KOPT-K1 (cell line): Measurements from ENCODE around the gene RABGEF1.
"Not testable (repeated sequence)": the region's sequence is repeated elsewhere in the genome, so short reads cannot be mapped to it uniquely, and the experiment has no call there.

Source experiments
- H3K27ac ChIP-seq: fragments of 200-600 bp; sonication (generic); 2 replicates; pipeline ENCODE4 v1.5.1; 2016; ENCODE audit warnings: antibody characterized with exemption, mild to moderate bottlenecking, low read depth, low read length; ENCODE audit not compliant: poor library complexity, severe bottlenecking
- H3K36me3 ChIP-seq: fragments of 200-600 bp; sonication (generic); 2 replicates; pipeline ENCODE4 v1.5.1; 2017; ENCODE audit warnings: antibody characterized with exemption, mild to moderate bottlenecking, low read length, moderate library complexity; ENCODE audit not compliant: insufficient read depth
- H3K9me3 ChIP-seq: fragments of 200-600 bp; sonication (generic); 2 replicates; pipeline ENCODE4 v1.5.1; 2017; ENCODE audit warnings: antibody characterized with exemption, low read length, mild to moderate bottlenecking; ENCODE audit not compliant: insufficient read depth, poor library complexity, severe bottlenecking

RABGEF1 gene

GRCh38 chr7:66743920-66744319, 3.4 kb downstream of the RABGEF1 start:
- no peaks in the 10 kb centered on the region for H3K9me3 ChIP-seq
- H3K36me3 ChIP-seq, result no peaks in the 10 kb centered on the region; the same call in none of the 2 replicates
- no peak overlapping the region for H3K27ac ChIP-seq

DNA sequence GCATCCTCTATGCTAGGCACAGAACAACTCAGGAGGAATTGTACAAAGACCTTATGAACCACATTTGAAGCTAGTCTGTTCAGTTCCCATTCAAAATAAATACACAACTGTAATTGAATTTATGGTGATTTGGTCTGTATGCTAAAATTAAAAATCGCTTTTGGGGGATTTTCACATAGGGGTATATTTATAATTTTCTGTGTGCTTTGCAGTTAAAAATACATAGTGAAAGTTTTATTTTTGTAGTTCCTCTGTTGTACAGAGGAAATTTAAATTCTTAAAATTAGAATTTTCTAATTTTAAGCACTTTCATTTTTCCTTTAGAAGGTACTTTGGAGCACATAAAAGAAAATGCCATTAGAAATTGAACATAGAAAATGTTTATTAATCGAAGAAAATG, 6.9 kb downstream of the RABGEF1 start:
- Histone ChIP-seq H3K36me3 (no peaks in the 10 kb centered on the region; the same call in none of the 2 replicates), H3K9me3 (no peaks in the 10 kb centered on the region), H3K27ac (no peak overlapping the region)

DNA sequence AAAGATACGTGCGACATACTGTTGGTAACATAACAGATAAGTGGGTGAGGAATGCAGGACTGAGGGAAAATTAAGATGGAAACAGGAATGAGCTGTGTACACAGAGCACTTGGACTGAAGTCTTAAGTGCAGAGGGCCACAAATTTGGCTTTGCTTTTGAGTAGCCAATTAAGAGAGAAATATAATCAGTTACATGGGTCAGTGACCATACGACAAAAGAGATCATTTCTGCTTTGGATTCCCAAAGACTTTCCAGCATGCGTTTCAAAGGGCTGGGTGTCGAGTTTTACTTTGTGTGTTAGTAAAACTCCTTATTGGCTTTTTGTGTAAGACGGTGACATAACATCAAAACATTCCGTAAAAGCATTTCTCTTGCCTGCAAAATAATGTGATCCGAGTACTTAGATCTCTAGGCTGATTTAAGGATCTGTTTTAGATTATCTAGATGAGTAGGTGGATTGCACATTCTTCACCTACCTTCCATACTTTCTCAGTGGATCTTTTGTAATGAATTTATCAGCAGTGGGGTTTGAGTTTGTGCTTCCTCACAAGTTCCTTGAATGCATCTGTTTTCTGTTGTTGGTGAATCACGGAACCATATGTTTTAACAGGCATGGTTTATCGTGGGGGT, 7.5 kb downstream of the RABGEF1 start:
- Histone ChIP-seq H3K27ac (no peak overlapping the region), H3K9me3 (no peaks in the 10 kb centered on the region), H3K36me3 (no peaks in the 10 kb centered on the region; the same call in none of the 2 replicates)

GRCh38 chr7:66748791-66749190, 8.3 kb downstream of the RABGEF1 start:
- Histone ChIP-seq H3K27ac (no peak overlapping the region), H3K9me3 (no peaks in the 10 kb centered on the region), H3K36me3 (no peaks in the 10 kb centered on the region; the same call in none of the 2 replicates)

DNA sequence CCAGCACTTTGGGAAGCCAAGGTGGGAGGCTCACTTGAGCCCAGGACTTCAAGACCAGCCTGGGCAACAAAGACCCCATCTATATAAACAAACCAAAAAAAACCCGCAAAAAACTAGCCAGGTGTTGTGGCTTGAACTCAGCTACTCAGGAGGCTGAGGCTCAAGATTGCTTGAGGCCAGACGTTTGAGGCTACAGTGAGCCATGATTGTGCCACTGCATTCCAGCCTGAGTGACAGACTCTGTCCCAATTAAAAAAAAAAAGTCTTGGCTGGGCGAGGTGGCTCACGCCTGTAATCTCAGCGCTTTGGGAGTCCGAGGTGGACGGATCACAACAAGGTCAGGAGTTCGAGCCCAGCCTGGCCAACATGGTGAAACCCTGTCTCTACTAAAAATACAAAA, 11.4 kb downstream of the RABGEF1 start:
- no peak overlapping the region for H3K27ac ChIP-seq
- H3K9me3 ChIP-seq, result no peaks in the 10 kb centered on the region
- no peaks in the 10 kb centered on the region; the same call in none of the 2 replicates for H3K36me3 ChIP-seq

DNA sequence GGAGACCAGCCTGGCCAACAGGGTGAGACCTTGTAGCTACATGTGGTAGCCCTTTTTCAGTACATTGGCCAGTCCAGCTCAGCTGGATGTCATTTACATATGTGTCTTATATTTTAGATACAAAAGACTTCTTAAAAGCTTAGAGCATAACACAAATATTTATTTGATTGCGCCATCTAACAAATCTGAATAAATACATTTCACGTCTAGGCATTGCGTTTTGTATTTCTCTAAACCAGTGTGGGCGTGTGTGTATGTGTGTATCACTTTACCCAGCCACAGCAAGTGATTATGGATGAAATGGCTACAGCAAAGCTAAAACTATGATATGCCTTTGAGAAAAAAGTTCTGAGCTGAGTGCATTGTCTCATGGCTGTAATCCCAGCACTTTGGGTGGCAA, 14.0 kb downstream of the RABGEF1 start:
- H3K36me3 ChIP-seq, result peaks cover 5% of the 10 kb centered on the region; the same call in 1 of the 2 replicates
- H3K27ac ChIP-seq, result no peak overlapping the region
- no peaks in the 10 kb centered on the region for H3K9me3 ChIP-seq

DNA sequence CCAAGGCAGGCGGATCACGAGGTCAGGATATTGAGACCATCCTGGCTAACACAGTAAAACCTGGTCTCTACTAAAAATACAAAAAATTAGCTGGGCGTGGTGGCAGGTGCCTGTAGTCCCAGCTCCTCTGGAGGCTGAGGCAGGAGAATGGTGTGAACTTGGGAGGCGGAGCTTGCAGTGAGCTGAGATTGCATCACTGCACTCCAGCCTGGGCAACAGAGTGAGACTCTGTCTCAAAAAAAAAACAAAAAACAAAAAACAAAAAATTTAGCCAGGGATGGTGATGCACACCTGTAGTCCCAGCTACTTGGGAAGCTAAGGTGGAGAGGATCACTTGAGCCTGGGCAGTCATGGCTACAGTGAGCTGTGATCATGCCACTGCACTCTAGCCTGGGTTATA, 14.5 kb downstream of the RABGEF1 start:
- not testable (repeated sequence) for H3K27ac ChIP-seq, H3K9me3 ChIP-seq, H3K36me3 ChIP-seq

DNA sequence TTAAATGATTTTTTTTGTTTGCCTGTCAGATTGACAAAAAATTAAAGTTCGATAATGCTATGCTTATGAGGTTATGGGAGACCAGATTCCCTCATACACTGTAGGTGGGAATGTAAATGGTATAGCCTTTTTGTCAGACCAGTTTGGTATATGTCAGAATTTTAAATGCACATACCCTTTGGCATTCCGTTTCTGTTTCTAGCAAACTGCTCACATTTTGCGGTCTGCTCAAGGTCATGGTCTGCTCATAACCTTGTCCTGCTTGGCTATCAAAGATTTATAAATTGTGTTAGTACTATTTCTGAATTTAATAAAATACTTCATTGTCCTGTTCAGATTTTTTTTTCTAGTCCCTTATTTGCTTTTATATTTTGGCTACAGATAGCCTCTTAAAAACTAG, 15.7 kb downstream of the RABGEF1 start:
- not testable (repeated sequence) for H3K36me3 ChIP-seq, H3K27ac ChIP-seq, H3K9me3 ChIP-seq

GRCh38 chr7:66756889-66757288, 16.4 kb downstream of the RABGEF1 start:
- Histone ChIP-seq H3K36me3 (peaks cover 5% of the 10 kb centered on the region; the same call in 1 of the 2 replicates), H3K27ac (no peak overlapping the region), H3K9me3 (no peaks in the 10 kb centered on the region)

DNA sequence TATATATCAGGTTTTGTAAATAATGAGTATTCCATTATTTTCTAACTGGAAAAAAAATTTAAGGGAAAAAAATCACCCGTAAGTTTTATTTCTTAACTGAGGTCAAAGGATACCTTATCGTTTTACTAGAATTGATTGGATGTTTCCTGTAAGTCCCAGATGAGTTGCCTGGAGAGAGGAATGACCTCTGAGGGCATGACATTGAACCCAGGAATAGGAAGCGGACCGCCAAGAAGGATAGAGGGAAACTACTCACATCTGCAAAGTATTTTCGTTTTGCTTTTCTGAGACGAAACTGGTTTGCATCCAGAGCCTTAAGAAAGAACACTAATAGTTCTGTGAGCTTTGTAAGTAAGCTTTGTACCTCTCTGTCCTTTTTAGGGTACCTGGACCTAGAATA, 17.4 kb downstream of the RABGEF1 start:
- H3K36me3 ChIP-seq, result peaks cover 5% of the 10 kb centered on the region; the same call in 1 of the 2 replicates
- H3K9me3 ChIP-seq, result peaks cover under 1% of the 10 kb centered on the region
- no peak overlapping the region for H3K27ac ChIP-seq

- peaks cover 5% of the 10 kb centered on the region; the same call in 1 of the 2 replicates for H3K36me3 ChIP-seq
- H3K27ac ChIP-seq, result no peak overlapping the region
- peaks cover 9% of the 10 kb centered on the region for H3K9me3 ChIP-seq
Measured at GRCh38 chr7:66758950-66759628, 18.6 kb downstream of the RABGEF1 start.

- H3K27ac ChIP-seq, H3K9me3 ChIP-seq, H3K36me3 ChIP-seq: not testable (repeated sequence)
Measured at GRCh38 chr7:66763183-66763582, 22.6 kb downstream of the RABGEF1 start.

DNA sequence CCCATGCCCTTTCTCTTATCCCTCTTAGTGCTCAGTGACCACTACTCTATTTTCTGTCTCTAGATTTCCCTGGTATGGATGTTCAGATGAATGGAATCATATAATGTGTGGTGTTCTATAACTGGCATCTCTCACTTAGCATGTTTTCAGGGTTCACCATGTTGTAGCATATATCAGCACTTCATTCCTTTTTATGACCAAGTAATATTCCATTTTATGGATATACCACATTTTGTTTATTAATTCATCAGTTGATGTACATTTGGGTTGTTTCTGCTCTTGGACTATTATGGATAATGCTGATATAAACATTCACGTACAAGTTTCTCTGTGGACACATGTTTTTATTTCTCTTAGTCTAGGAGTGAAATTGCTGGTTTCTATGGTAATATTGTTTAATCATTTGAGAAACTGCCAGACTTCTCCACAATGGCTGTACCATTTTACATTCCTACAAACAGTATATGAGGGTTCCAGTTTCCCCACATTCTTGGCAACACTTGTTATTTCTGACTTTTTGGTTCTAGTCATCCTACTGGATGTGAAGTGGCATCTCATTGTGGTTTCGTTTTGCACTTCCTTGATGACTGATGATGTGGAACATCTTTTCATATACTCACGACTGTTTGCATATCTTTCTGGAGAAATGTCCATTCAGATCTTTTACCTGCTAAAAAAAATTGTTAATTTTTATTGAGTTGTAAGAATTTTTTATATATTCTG, 23.3 kb downstream of the RABGEF1 start:
- H3K27ac ChIP-seq, H3K36me3 ChIP-seq, H3K9me3 ChIP-seq: not testable (repeated sequence)

GRCh38 chr7:66764905-66765304, 24.4 kb downstream of the RABGEF1 start:
- not testable (repeated sequence) for H3K36me3 ChIP-seq, H3K27ac ChIP-seq

DNA sequence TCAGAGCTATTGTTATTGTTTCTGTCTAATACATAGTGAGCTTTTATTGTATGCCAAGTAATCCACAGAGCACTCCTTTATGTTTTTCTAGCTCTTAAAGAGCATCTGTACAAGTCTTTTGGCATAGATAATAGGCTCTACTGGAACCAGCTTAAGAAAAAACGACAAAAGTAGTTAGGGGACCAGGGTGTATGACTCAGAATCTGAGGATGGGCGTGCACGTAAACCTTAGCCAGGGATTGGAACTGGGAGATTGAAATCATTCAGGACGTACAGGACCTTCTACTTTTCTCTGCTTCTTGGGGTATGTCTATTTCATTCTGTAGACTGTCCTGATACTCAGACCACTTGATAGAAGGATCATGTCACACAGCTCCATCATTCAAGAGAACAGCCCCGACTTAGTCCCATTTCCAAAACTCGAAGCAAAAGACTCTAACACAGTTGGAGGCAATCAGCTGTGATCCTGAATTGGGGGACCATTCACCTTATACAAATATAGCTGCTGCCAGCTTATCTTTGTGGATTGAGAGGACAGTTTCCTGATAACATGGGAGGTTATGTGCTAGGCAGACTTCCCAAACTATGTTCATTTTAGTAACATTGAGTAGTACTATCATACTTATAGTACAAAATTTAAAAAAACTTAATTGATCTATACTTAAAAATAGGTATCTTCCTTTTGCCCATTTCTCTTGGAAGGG, 24.9 kb downstream of the RABGEF1 start:
- H3K9me3 ChIP-seq, H3K36me3 ChIP-seq, H3K27ac ChIP-seq: not testable (repeated sequence)

More at GRCh38 chr7:66764905-66765304, 24.4 kb downstream of the RABGEF1 start:
- not testable (repeated sequence) for H3K9me3 ChIP-seq
